K562 (cell line): ENCODE results near the gene KRTAP10-6. TPM values are rescaled to one million over a fixed set of nuclear protein-coding genes. Genes with fewer than 3 reads are reported as not detected.

Experiments
- ATAC-seq: fragments of 200-7000 bp; cut with Tn5 transposase; 3 replicates; pipeline ENCODE4 v1.9.1; 2020; ENCODE audit warnings: moderate library complexity
- BruUV-seq: library from RNA; stranded (reverse); fragments of 400-500 nt; replicated peaks from 2 replicates; lab custom pipeline; 2021; lab: Mats Ljungman, UMichigan
- CTCF ChIA-PET: fragments of 300-600 bp; formaldehyde crosslinking; extraction: SDS; loops from one replicate; lab custom pipeline; 2021; ENCODE audit warnings: low intra/inter-chr PET ratio; lab: Yijun Ruan, JAX
- POLR2A ChIA-PET: fragments of 300-600, 350-650 bp; sonication (Branson Sonifier 250); formaldehyde crosslinking; extraction: SDS; loops from one replicate; lab custom pipeline; 2021; ENCODE audit warnings: antibody characterized with exemption, inconsistent platforms; lab: Yijun Ruan, JAX
- DNase-seq, 4 experiments: peaks; one replicate each; pipeline versions ENCODE4 v3.0.0 to v3.0.0-alpha.2; 2011 to 2018; ENCODE audit warnings: low spot score in 3 of 4, mixed read lengths in 3 of 4; ENCODE audit errors: extremely low read depth in 1 of 4
- FAIRE-seq: peaks from 2 replicates; lab custom pipeline; 2011; peaks lifted over from hg19 to GRCh38; lab: Jason Lieb, UNC
- H2AFZ ChIP-seq: 2 replicates; pipeline ENCODE4 v1.6.0; 2011; ENCODE audit warnings: low read depth, low read length, control low read depth, inconsistent platforms
- H3K27ac ChIP-seq: fragments of 200-600 bp; 3 replicates; pipeline ENCODE4 v1.8.0; 2011; ENCODE audit warnings: low read depth, mild to moderate bottlenecking, control low read depth, inconsistent platforms, low read length, moderate library complexity, mixed read lengths; ENCODE audit errors: extremely low read depth
- H3K27me3 ChIP-seq, 2 experiments: fragments of 300-600 bp in 1 of 2; 2 replicates in 1 of 2; 3 replicates in 1 of 2; pipeline versions ENCODE4 v1.6.0 to v1.8.0; 2011; ENCODE audit warnings: inconsistent platforms in 2 of 2, low read length in 2 of 2, mild to moderate bottlenecking in 1 of 2, mixed read lengths in 1 of 2, moderate library complexity in 1 of 2; ENCODE audit not compliant: control insufficient read depth in 2 of 2, insufficient read depth in 2 of 2
- H3K36me3 ChIP-seq: fragments of 300-600 bp; 3 replicates; pipeline ENCODE4 v1.8.0; 2011; ENCODE audit warnings: mild to moderate bottlenecking, low read length, inconsistent platforms; ENCODE audit not compliant: control insufficient read depth, insufficient read depth
- H3K4me1 ChIP-seq, 2 experiments: fragments of 200-600 bp in 1 of 2; replicated peaks in 1 of 2; 2 replicates in 1 of 2; 3 replicates in 1 of 2; pipeline versions ENCODE4 v1.5.1 to v1.8.0; 2011; ENCODE audit warnings: inconsistent platforms in 2 of 2, low read length in 2 of 2, mild to moderate bottlenecking in 1 of 2, mixed read lengths in 1 of 2, moderate library complexity in 1 of 2; ENCODE audit not compliant: control insufficient read depth in 2 of 2, insufficient read depth in 2 of 2
- H3K4me2 ChIP-seq: 2 replicates; pipeline ENCODE4 v1.6.1; 2011; ENCODE audit warnings: low read length, control low read depth, inconsistent platforms, mixed read lengths; ENCODE audit not compliant: insufficient read depth
- H3K4me3 ChIP-seq: fragments of 200-600 bp; sonication (generic), shearing (Covaris generic); 2 replicates; pipeline ENCODE4 v1.5.1; 2016; ENCODE audit warnings: control low read depth, inconsistent platforms
- H3K79me2 ChIP-seq: fragments of 200-600 bp; 3 replicates; pipeline ENCODE4 v1.8.0; 2011; ENCODE audit warnings: low read length, inconsistent platforms; ENCODE audit not compliant: control insufficient read depth, insufficient read depth
- H3K9ac ChIP-seq, 2 experiments: 2 replicates each; pipeline versions ENCODE4 v1.6.0 to v1.6.1; 2011; ENCODE audit warnings: low read depth in 2 of 2, low read length in 2 of 2, control low read depth in 1 of 2, inconsistent platforms in 1 of 2, mild to moderate bottlenecking in 1 of 2, mixed read lengths in 1 of 2; ENCODE audit not compliant: insufficient read depth in 1 of 2
- H3K9me1 ChIP-seq: one replicate; pipeline ENCODE4 v1.6.0; 2011; ENCODE audit warnings: inconsistent platforms, mild to moderate bottlenecking, low read length, moderate library complexity; ENCODE audit not compliant: control insufficient read depth, insufficient read depth
- H3K9me3 ChIP-seq: replicated peaks from 2 replicates; pipeline ENCODE4 v1.5.1; 2011; ENCODE audit warnings: low read depth, low read length, inconsistent platforms; ENCODE audit not compliant: control insufficient read depth, insufficient read depth
- H4K20me1 ChIP-seq: replicated peaks from 2 replicates; pipeline ENCODE4 v1.6.1; 2011; ENCODE audit warnings: low read length, inconsistent platforms, mixed read lengths; ENCODE audit not compliant: control insufficient read depth, insufficient read depth
- ARID2 ChIP-seq: fragments of 450-650 bp; IDR thresholded peaks from 2 replicates; pipeline ENCODE4 v1.6.1; 2017; ENCODE audit warnings: antibody characterized with exemption, mild to moderate bottlenecking
- DDX20 ChIP-seq: fragments of 450-650 bp; IDR thresholded peaks from 2 replicates; pipeline ENCODE4 v1.6.1; 2016; ENCODE audit warnings: missing genetic modification characterization, low read depth, mild to moderate bottlenecking, missing compliant biosample characterization, moderate library complexity
- ELF2 ChIP-seq: fragments of 250-450 bp; sonication (Bioruptor Pico); IDR thresholded peaks from 2 replicates; pipeline ENCODE4 v1.5.0; 2021; ENCODE audit warnings: mild to moderate bottlenecking
- FOXJ3 ChIP-seq: sonication (generic); formaldehyde crosslinking; IDR thresholded peaks from 2 replicates; pipeline ENCODE4 v1.4.0; 2020; ENCODE audit warnings: mild to moderate bottlenecking, missing genetic modification reagents
- KDM5B ChIP-seq: fragments of 200-600 bp; sonication (generic); IDR thresholded peaks from 2 replicates; pipeline ENCODE4 v1.6.1; 2012; ENCODE audit warnings: low read depth, mild to moderate bottlenecking, moderate library complexity, low read length, control low read depth, inconsistent platforms; ENCODE audit not compliant: insufficient replicate concordance
- PPARD ChIP-seq: fragments of 250-450 bp; sonication (Bioruptor Pico); IDR thresholded peaks from 2 replicates; pipeline ENCODE4 v1.8.0; 2022; ENCODE audit warnings: inconsistent platforms, mild to moderate bottlenecking, moderate library complexity
- RBFOX2 ChIP-seq: fragments of 200-400 bp; formaldehyde crosslinking; IDR thresholded peaks from 2 replicates; pipeline ENCODE4 v1.6.1; 2017; ENCODE audit warnings: low read depth, mild to moderate bottlenecking, low read length, moderate library complexity
- TAF7 ChIP-seq: fragments of 450-650 bp; IDR thresholded peaks from 2 replicates; pipeline ENCODE4 v1.6.1; 2016; ENCODE audit warnings: missing genetic modification characterization, missing compliant biosample characterization
- U2AF2 ChIP-seq: fragments of 200-400 bp; formaldehyde crosslinking; optimal IDR thresholded peaks from 2 replicates; pipeline ENCODE3; 2017; ENCODE audit warnings: low read depth, mild to moderate bottlenecking, low read length
- ZFP36 ChIP-seq: fragments of 150-350 bp; IDR thresholded peaks from 2 replicates; pipeline ENCODE4 v1.6.1; 2018; ENCODE audit warnings: low read length, low read depth; ENCODE audit not compliant: partially characterized antibody
- ZNF239 ChIP-seq: fragments of 250-450 bp; sonication (Bioruptor Pico); IDR thresholded peaks from 2 replicates; pipeline ENCODE4 v1.4.0; 2020; ENCODE audit warnings: mild to moderate bottlenecking
- WGBS: fragments of 100-300 bp; shearing (Covaris generic); methylation state at CpG from one replicate; pipeline ENCODE4 v1.1.6; 2016; ENCODE audit warnings: low coverage, mixed read lengths; ENCODE audit not compliant: insufficient coverage; ENCODE audit errors: missing lambda C conversion rate; 5-methylcytosine and 5-hydroxymethylcytosine counted together
- in situ Hi-C: fragments of 300-500 bp; cut with MboI; formaldehyde crosslinking; loops from 4 replicates; pipeline ENCODE4 v1.15.0; 2018; ENCODE audit warnings: inconsistent platforms, mixed read lengths
- intact Hi-C: fragments of 100-400 bp; cut with micrococcal nuclease; formaldehyde crosslinking; loops from 2 replicates; pipeline ENCODE4 v1.14.2; 2022
- polyA plus RNA-seq, 8 experiments: library from polyadenylated mRNA; depleted of rRNA in 4 of 8; stranded (reverse) in 5 of 8; unstranded in 3 of 8; fragments of >200 nt; fragmentation: Nextera tagmentation in 2 of 8; fragmentation: Illumina TruSeq in 1 of 8; extraction: Ambion mirVana in 2 of 8; extraction: Trizol in 1 of 8; gene quantifications; 2 replicates each; pipeline versions ENCODE4 v1.2.1 to v1.2.3, GENCODE V29; 2011 to 2014; ENCODE audit warnings: inconsistent platforms in 1 of 8, missing spikeins in 1 of 8
- total RNA-seq, 7 experiments: library from RNA; depleted of rRNA in 6 of 7; stranded (reverse); fragments of >200 nt in 6 of 7; fragmentation: Illumina TruSeq in 2 of 7; extraction: Trizol in 2 of 7; gene quantifications; 2 replicates each; pipeline versions ENCODE4 v1.2.1 to v1.2.3, GENCODE V29; 2011 to 2021; ENCODE audit warnings: low replicate concordance in 1 of 7
- TF ChIP-seq, protein P1 (sequence below): fragments of 450-650 bp; conservative IDR thresholded peaks from 2 replicates; pipeline ENCODE4 v1.6.1; 2016; ENCODE audit warnings: missing genetic modification characterization, low read depth, mild to moderate bottlenecking, missing compliant biosample characterization, moderate library complexity
- TF ChIP-seq, protein P2 (sequence below): fragments of 450-650 bp; formaldehyde crosslinking; IDR thresholded peaks from 2 replicates; pipeline ENCODE4 v1.4.0; 2020; ENCODE audit warnings: mild to moderate bottlenecking, moderate library complexity
- TF ChIP-seq, protein P3 (sequence below): fragments of 450-650 bp; IDR thresholded peaks from 2 replicates; pipeline ENCODE4 v1.6.1; 2016; ENCODE audit warnings: borderline replicate concordance

Gene KRTAP10-6
- total and polyA plus RNA-seq, 9 of the 15 experiments (the other 6 are each of a cell fraction or from before 2014, with no cell fraction given): not detected

DNA sequence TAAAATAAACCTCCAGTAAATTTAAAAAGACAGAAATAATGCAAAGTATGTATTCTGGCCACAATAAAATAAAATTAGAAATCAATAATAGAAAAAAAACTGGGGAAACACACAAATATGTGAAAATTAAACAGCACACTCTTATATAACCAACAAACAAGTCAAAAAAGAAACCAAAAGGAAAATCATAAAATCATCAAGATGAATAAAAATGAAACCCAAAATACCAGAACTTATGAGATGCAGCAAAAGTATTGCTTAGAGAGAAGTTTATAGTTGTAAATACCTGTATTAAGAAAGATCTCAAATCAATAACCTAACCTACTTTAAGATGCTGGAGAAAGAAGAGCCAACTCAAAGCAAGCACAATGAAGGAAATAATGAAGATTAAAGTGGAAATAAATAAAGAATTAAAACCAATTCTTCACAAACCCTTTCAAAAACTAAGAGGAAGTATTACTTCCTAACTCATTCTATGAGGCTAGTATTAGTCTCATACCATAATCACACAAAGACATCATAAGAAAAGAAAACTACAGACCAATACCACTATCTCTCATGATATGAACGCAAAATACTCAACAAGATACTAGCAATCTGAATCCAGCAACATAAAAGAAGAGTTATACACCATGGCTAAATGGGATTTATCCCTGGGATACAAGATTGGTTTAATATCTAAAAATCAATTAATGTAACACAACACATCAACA lies 27.3 kb downstream of the KRTAP10-6 start:
- intact Hi-C loops: no loop called here
- no peak overlapping the region for H3K4me2 ChIP-seq
- H2AFZ ChIP-seq: no peak overlapping the region
- POLR2A ChIA-PET: no interaction called here
- H3K9me3 ChIP-seq: no peaks in the 10 kb centered on the region
- no peaks in the 10 kb centered on the region for H3K9me1 ChIP-seq
- ATAC-seq: no peak
- H3K4me3 ChIP-seq: no peak overlapping the region
- WGBS: 4% methylated on average over 1 of the region's 1 CpG
- peaks cover 0 to 2% of the 10 kb centered on the region in 2 experiments; a peak in 1 of 5 replicates for H3K27me3 ChIP-seq
- DNase-seq: no peak
- no peaks in the 10 kb centered on the region for H4K20me1 ChIP-seq
- TF ChIP-seq ZFP36 (no peak), DDX20 (tag) (no peak), U2AF2 (no peak), ZNF239 (CRISPR knock-in tag) (no peak), RBFOX2 (no peak), KDM5B (no peak), PPARD (CRISPR knock-in tag) (no peak), TAF7 (no peak), FOXJ3 (CRISPR knock-in tag) (no peak), ELF2 (CRISPR knock-in tag) (no peak), ARID2 (no peak)
- TF ChIP-seq, protein P1, sequence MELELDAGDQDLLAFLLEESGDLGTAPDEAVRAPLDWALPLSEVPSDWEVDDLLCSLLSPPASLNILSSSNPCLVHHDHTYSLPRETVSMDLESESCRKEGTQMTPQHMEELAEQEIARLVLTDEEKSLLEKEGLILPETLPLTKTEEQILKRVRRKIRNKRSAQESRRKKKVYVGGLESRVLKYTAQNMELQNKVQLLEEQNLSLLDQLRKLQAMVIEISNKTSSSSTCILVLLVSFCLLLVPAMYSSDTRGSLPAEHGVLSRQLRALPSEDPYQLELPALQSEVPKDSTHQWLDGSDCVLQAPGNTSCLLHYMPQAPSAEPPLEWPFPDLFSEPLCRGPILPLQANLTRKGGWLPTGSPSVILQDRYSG (tag): no peak
- TF ChIP-seq, protein P2, sequence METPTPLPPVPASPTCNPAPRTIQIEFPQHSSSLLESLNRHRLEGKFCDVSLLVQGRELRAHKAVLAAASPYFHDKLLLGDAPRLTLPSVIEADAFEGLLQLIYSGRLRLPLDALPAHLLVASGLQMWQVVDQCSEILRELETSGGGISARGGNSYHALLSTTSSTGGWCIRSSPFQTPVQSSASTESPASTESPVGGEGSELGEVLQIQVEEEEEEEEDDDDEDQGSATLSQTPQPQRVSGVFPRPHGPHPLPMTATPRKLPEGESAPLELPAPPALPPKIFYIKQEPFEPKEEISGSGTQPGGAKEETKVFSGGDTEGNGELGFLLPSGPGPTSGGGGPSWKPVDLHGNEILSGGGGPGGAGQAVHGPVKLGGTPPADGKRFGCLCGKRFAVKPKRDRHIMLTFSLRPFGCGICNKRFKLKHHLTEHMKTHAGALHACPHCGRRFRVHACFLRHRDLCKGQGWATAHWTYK (CRISPR knock-in tag): no peak
- TF ChIP-seq, protein P3, sequence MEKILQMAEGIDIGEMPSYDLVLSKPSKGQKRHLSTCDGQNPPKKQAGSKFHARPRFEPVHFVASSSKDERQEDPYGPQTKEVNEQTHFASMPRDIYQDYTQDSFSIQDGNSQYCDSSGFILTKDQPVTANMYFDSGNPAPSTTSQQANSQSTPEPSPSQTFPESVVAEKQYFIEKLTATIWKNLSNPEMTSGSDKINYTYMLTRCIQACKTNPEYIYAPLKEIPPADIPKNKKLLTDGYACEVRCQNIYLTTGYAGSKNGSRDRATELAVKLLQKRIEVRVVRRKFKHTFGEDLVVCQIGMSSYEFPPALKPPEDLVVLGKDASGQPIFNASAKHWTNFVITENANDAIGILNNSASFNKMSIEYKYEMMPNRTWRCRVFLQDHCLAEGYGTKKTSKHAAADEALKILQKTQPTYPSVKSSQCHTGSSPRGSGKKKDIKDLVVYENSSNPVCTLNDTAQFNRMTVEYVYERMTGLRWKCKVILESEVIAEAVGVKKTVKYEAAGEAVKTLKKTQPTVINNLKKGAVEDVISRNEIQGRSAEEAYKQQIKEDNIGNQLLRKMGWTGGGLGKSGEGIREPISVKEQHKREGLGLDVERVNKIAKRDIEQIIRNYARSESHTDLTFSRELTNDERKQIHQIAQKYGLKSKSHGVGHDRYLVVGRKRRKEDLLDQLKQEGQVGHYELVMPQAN: no peak
- H3K4me1 ChIP-seq: peaks cover 0 to 13% of the 10 kb centered on the region in 2 experiments; a peak in 1 of 5 replicates
- no peaks in the 10 kb centered on the region for H3K79me2 ChIP-seq
- FAIRE-seq: no peak
- H3K9ac ChIP-seq: no peak overlapping the region
- in situ Hi-C loops: no loop called here
- CTCF ChIA-PET: no interaction called here
- H3K27ac ChIP-seq: no peak overlapping the region
- BruUV-seq: no TSS peak
- no peaks in the 10 kb centered on the region for H3K36me3 ChIP-seq
